ENCODE results near the gene ESPNL. TPM values are rescaled to one million over a fixed set of nuclear protein-coding genes. Genes with fewer than 3 reads are reported as not detected.

The ESPNL gene
- total and polyA plus RNA-seq, 2 of the 4 experiments (the other 2 are of a cell fraction), result 2.0 TPM

DNA sequence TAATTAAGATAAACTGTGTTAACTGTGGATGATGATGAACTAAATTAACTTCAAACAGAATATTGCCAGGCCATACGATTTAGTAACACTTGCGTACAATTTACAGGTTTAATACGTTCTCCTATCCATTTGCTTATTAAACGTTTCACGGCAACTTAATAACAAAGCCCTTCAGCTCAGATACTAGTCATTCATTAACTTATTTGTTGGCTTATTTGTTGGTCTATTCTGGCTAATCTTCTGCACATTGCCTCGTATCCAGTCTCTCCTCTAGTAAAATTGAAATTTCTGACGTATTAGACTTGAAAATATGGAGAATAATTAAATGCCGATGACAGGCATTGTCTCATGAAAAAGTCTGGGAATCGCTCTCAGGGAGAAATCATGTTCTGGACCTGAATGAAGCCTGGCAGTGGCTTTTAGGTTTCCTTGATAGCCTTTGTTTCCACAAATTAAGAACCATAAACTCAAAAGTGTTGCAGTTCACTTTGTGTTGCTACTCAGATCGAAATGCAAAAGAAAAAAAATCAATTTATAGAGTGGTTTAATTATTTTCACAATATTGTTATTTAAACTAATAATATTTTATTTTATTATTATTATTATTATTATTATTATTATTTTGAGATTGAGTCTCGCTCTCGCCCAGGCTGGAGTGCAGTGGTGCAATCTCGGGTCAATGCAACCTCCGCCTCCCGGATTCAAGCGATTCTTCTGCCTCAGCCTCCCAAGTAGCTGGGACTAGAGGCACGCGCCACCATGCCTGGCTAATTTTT lies 34.9 kb upstream of the ESPNL start:
- in situ Hi-C loops (cut with MboI; ENCODE audit: low sequenced_read_pairs), result no loop called here
- H4K5ac ChIP-seq (ENCODE audit: low read depth, low read length), result no peak overlapping the region
- H3K79me1 ChIP-seq (ENCODE audit: low read depth in 1 of 2, low read length in 2 of 2), result peaks cover under 1 to 23% of the 10 kb centered on the region in 2 experiments
- H3K9me1 ChIP-seq (ENCODE audit: insufficient read depth, low read length), result no peaks in the 10 kb centered on the region; the same call in 1 of the 2 replicates
- H4K20me1 ChIP-seq (ENCODE audit: insufficient read depth, low read length), result no peaks in the 10 kb centered on the region
- ChIA-PET POLR2A (ENCODE audit: unreplicated experiment) (no interaction called here), CTCF (no interaction called here)
- no peak for TF ChIP-seq RAD21 (IDR thresholded peaks at IDR 0.05; ENCODE audit: low read length)
- TF ChIP-seq, protein P1, sequence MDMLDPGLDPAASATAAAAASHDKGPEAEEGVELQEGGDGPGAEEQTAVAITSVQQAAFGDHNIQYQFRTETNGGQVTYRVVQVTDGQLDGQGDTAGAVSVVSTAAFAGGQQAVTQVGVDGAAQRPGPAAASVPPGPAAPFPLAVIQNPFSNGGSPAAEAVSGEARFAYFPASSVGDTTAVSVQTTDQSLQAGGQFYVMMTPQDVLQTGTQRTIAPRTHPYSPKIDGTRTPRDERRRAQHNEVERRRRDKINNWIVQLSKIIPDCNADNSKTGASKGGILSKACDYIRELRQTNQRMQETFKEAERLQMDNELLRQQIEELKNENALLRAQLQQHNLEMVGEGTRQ (IDR thresholded peaks at IDR 0.05; ENCODE audit: low read depth, low read length), result no peak
- no peak for TF ChIP-seq CEBPB (IDR thresholded peaks at IDR 0.05; ENCODE audit: low read depth, low read length)
- no peak for TF ChIP-seq MAZ (IDR thresholded peaks at IDR 0.05; ENCODE audit: borderline replicate concordance, low read depth, low read length)
- no peak for TF ChIP-seq POLR2A (IDR thresholded peaks at IDR 0.05; ENCODE audit: low read depth, low read length)
- TF ChIP-seq, protein P2, sequence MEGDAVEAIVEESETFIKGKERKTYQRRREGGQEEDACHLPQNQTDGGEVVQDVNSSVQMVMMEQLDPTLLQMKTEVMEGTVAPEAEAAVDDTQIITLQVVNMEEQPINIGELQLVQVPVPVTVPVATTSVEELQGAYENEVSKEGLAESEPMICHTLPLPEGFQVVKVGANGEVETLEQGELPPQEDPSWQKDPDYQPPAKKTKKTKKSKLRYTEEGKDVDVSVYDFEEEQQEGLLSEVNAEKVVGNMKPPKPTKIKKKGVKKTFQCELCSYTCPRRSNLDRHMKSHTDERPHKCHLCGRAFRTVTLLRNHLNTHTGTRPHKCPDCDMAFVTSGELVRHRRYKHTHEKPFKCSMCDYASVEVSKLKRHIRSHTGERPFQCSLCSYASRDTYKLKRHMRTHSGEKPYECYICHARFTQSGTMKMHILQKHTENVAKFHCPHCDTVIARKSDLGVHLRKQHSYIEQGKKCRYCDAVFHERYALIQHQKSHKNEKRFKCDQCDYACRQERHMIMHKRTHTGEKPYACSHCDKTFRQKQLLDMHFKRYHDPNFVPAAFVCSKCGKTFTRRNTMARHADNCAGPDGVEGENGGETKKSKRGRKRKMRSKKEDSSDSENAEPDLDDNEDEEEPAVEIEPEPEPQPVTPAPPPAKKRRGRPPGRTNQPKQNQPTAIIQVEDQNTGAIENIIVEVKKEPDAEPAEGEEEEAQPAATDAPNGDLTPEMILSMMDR (conservative IDR thresholded peaks at IDR 0.05; ENCODE audit: low read depth, low read length), result no peak
- no peak overlapping the region for H3K23ac ChIP-seq (ENCODE audit: low read depth, low read length)
- H3K36me3 ChIP-seq (ENCODE audit: control insufficient read depth, insufficient read depth, low read length), result peaks cover 18% of the 10 kb centered on the region
- no peak overlapping the region for H2BK20ac ChIP-seq (ENCODE audit: low read depth, low read length)
- no peak for ATAC-seq (ENCODE audit: low read depth)
- H2AK5ac ChIP-seq (ENCODE audit: low read depth, low read length), result no peak overlapping the region
- H3K18ac ChIP-seq (ENCODE audit: low read depth, low read length), result no peak overlapping the region
- H3K4me1 ChIP-seq (ENCODE audit: control insufficient read depth, insufficient read depth, low read length), result no peaks in the 10 kb centered on the region
- no peak overlapping the region for H3K4me2 ChIP-seq (ENCODE audit: low read depth, low read length)
- H2BK5ac ChIP-seq (ENCODE audit: low read depth, low read length, poor library complexity, severe bottlenecking), result no peak overlapping the region
- no TSS peak for BruUV-seq (replicated peaks)
- H2BK15ac ChIP-seq (ENCODE audit: low read depth, low read length), result no peak overlapping the region
- no CpG with 5 or more reads among the region's 18 CpGs for WGBS, 2 experiments (ENCODE audit: extremely low coverage in 2 of 2, insufficient read length in 1 of 2)
- no peak overlapping the region for H3K14ac ChIP-seq (replicated peaks; ENCODE audit: low read depth, low read length)
- no peak overlapping the region for H2AK9ac ChIP-seq (replicated peaks; ENCODE audit: low read depth, low read length, poor library complexity)
- H3K9ac ChIP-seq (ENCODE audit: low read depth, low read length), result no peak overlapping the region
- no peak overlapping the region for H3K4me3 ChIP-seq (ENCODE audit: insufficient read depth, low read depth, low read length)
- no peak overlapping the region for H2AFZ ChIP-seq (replicated peaks; ENCODE audit: low read length, poor library complexity)
- H3K56ac ChIP-seq (ENCODE audit: extremely low read depth, insufficient read depth, low read length), result no peak overlapping the region
- H3K9me3 ChIP-seq (ENCODE audit: control insufficient read depth, insufficient read depth, low read length), result no peaks in the 10 kb centered on the region
- H2BK120ac ChIP-seq (ENCODE audit: low read depth, low read length), result no peak overlapping the region
- intact Hi-C loops (cut with micrococcal nuclease), result no loop called here
- DNase-seq, result no peak
- no peak overlapping the region for H4K91ac ChIP-seq (ENCODE audit: insufficient read depth, low read depth, low read length)
- no peak overlapping the region for H3K4ac ChIP-seq (ENCODE audit: low read depth, low read length)
- H3K27ac ChIP-seq (ENCODE audit: insufficient read depth, low read length), result no peak overlapping the region
- H3K27me3 ChIP-seq (ENCODE audit: control insufficient read depth, insufficient read depth, low read length), result no peaks in the 10 kb centered on the region
- dilution Hi-C loops (cut with HindIII; ENCODE audit: low sequenced_read_pairs, unreplicated experiment), result no loop called here
- H4K8ac ChIP-seq (ENCODE audit: low read depth in 2 of 2, low read length in 2 of 2), result no peak overlapping the region

All from IMR-90 (cell line).